Measurements from ENCODE around the gene ADCY2. TPM values are rescaled to one million over a fixed set of nuclear protein-coding genes. Genes with fewer than 3 reads are reported as not detected.

ADCY2 gene
- total and polyA plus RNA-seq, 11 donors: 0.04 to 0.96 (median 0.32) TPM

DNA sequence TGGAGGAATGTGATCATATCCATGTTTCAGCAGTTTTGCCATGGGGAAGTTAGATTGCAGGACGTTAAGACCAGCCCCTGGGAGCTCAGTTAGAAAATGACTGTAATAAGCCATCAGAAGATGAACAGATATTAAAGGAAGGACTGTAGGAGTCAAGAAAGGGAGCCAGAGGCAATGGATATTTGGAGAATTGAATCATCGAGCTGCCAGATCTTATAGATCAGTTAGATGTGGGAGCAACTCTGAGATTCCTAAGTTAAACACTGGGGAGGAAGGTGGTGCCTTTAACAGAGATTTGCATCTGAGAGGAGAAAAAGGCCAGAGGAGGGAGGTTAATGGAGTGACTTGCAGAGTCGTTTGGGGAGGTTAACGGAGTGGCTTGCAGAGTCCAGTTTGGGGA is 96.4 kb downstream of the ADCY2 start:
- intact Hi-C loops (cut with DNase I): no loop called here
- ATAC-seq (no peak), DNase-seq (no peak)
- Histone ChIP-seq H3K27me3 (peaks cover 0 to 4% (median 0%) of the 10 kb centered on the region in 9 donors), H3K27ac (no peak overlapping the region), H3K36me3 (no peaks in the 10 kb centered on the region), H3K9me3 (no peaks in the 10 kb centered on the region), H3K4me3 (no peak overlapping the region), H3K4me1 (no peaks in the 10 kb centered on the region)
- TF ChIP-seq, protein P1, sequence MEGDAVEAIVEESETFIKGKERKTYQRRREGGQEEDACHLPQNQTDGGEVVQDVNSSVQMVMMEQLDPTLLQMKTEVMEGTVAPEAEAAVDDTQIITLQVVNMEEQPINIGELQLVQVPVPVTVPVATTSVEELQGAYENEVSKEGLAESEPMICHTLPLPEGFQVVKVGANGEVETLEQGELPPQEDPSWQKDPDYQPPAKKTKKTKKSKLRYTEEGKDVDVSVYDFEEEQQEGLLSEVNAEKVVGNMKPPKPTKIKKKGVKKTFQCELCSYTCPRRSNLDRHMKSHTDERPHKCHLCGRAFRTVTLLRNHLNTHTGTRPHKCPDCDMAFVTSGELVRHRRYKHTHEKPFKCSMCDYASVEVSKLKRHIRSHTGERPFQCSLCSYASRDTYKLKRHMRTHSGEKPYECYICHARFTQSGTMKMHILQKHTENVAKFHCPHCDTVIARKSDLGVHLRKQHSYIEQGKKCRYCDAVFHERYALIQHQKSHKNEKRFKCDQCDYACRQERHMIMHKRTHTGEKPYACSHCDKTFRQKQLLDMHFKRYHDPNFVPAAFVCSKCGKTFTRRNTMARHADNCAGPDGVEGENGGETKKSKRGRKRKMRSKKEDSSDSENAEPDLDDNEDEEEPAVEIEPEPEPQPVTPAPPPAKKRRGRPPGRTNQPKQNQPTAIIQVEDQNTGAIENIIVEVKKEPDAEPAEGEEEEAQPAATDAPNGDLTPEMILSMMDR (IDR thresholded peaks at IDR 0.05): no peak
- TF ChIP-seq POLR2A (IDR thresholded peaks at IDR 0.05): no peak
- WGBS, 4 donors: 58 to 68% (median 66%) methylated on average over 4 of the region's 4 CpGs

DNA sequence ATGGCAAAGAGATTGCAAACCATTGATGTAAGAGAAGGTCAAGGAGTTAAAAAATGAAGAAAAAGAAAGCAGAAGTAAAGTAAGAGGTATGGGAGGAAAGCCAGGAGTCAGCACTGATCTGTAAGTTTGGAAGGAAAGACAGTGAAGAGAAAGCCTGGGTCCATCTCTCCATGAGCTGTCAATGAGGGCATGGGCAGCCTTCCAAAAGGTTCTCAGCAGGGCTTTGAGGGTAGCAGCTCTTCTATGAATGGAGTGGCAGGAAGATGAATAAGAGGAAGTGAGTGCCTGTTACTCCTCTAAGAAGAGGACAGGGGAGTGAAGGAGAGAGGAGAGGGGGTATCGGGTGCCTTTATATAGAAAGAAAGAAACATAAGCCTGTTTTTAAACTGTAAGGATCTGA is 97.1 kb downstream of the ADCY2 start:
- no peak for ATAC-seq
- TF ChIP-seq, protein P1 (IDR thresholded peaks at IDR 0.05): no peak
- no peak for TF ChIP-seq POLR2A (IDR thresholded peaks at IDR 0.05)
- 78 to 88% (median 87%) methylated on average over 1 of the region's 1 CpG for WGBS, 4 donors

DNA sequence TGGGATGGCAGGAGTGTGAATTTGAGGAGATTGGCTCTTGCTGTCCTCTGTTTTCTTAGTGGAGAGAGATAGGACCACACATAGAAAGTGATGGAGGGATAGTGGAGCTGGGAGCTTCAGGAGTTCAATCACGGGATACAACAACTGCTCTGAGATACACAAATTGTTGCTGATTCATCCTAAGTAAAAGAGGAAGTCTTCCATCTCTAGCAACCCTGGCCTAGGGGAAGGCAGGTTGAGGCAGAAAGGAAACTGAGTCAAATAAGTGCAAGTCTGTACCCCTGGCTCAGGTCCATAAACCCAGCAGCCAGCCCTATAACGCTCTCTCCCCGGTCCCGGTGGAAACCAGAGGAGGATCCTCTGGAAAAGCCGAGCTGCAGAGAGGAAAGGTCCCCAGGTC is 97.7 kb downstream of the ADCY2 start:
- intact Hi-C loops (cut with DNase I): no loop called here
- Histone ChIP-seq H3K4me1 (no peaks in the 10 kb centered on the region), H3K36me3 (no peaks in the 10 kb centered on the region), H3K4me3 (no peak overlapping the region), H3K27me3 (peaks cover 0 to 4% (median 0%) of the 10 kb centered on the region in 9 donors), H3K27ac (no peak overlapping the region), H3K9me3 (no peaks in the 10 kb centered on the region)
- WGBS, 4 donors: 54 to 84% (median 74%) methylated on average over 5 of the region's 5 CpGs
- ATAC-seq: no peak
- TF ChIP-seq, protein P1 (IDR thresholded peaks at IDR 0.05): no peak
- no peak for TF ChIP-seq POLR2A (IDR thresholded peaks at IDR 0.05)
- DNase-seq: no peak

More for the DNA sequence above, 97.1 kb downstream of the ADCY2 start:
- H3K4me3 ChIP-seq: no peak overlapping the region
- intact Hi-C loops (cut with DNase I): no loop called here
- H3K36me3 ChIP-seq: no peaks in the 10 kb centered on the region
- DNase-seq: no peak
- H3K27me3 ChIP-seq: peaks cover 0 to 4% (median 0%) of the 10 kb centered on the region in 9 donors
- no peak overlapping the region for H3K27ac ChIP-seq
- no peaks in the 10 kb centered on the region for H3K4me1 ChIP-seq
- H3K9me3 ChIP-seq: no peaks in the 10 kb centered on the region

DNA sequence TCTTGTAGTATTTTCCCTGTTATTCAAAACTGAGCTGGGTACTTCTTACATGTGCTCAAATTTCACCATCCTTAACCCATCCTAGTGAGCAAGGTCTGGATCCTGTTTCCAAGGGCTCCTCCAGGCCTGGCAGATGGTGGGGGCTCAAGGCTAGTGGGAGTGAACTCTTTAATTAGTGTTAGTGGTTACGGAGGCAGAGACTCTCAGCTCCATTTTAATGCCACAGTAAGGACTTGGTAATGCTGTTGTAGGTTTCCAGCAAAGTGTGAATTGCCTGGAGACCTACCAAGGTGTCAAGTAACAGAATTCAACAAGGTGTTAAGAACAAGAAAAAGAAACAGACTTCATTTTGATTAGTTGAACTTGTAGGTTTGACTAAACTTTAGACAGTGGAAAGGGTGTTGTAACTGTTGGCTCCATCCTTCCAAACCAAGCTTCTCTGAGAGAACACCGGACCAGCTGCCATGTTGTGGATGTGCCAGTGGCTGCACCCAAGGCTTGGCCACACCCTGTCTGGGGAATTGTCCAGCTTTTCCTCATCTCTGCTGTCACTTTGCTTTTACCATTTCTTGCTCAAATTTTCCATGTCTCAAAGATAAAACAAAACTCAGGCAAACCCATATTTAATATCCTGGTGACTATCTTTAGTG is 98.7 kb downstream of the ADCY2 start:
- Histone ChIP-seq H3K27ac (no peak overlapping the region), H3K4me3 (no peak overlapping the region), H3K9me3 (no peaks in the 10 kb centered on the region), H3K36me3 (no peaks in the 10 kb centered on the region), H3K4me1 (no peaks in the 10 kb centered on the region), H3K27me3 (peaks cover 0 to 4% (median 0%) of the 10 kb centered on the region in 9 donors)
- peak in 1 of 5 donors; percentile 36 for DNase-seq
- peak in 1 of 4 donors; percentile 57 for ATAC-seq
- intact Hi-C loops (cut with DNase I): no loop called here
- WGBS, 4 donors: 53 to 61% (median 57%) methylated on average over 2 of the region's 2 CpGs
- no peak for TF ChIP-seq POLR2A (IDR thresholded peaks at IDR 0.05)
- TF ChIP-seq, protein P1 (IDR thresholded peaks at IDR 0.05): no peak

All from heart left ventricle (tissue), 16 donors.